PFSK-1 (cell line): ENCODE results near the gene TCF7.

Source experiments
- POLR2AphosphoS5 ChIP-seq: IDR thresholded peaks from 2 replicates; pipeline ENCODE4 v1.6.1; 2012; ENCODE audit warnings: low read depth, mild to moderate bottlenecking, control low read depth, low read length, moderate library complexity
- REST ChIP-seq, 2 experiments: IDR thresholded peaks; 2 replicates each; pipeline versions ENCODE4 v1.6.1 to v1.8.0; 2011 to 2012; ENCODE audit warnings: low read depth in 2 of 2, low read length in 2 of 2, control low read depth in 1 of 2, inconsistent platforms in 1 of 2, mild to moderate bottlenecking in 1 of 2, moderate library complexity in 1 of 2; ENCODE audit not compliant: insufficient read depth in 1 of 2
- SIN3A ChIP-seq: IDR thresholded peaks from 2 replicates; pipeline ENCODE4 v1.6.1; 2012; ENCODE audit warnings: mild to moderate bottlenecking, low read length, moderate library complexity, borderline replicate concordance; ENCODE audit not compliant: insufficient read depth
- TAF1 ChIP-seq: IDR thresholded peaks from 2 replicates; pipeline ENCODE4 v1.6.1; 2012; ENCODE audit warnings: low read length, control low read depth, borderline replicate concordance; ENCODE audit not compliant: insufficient read depth

- no peak for TF ChIP-seq REST (IDR thresholded peaks at IDR 0.05; ENCODE audit: insufficient read depth in 1 of 2, low read depth in 2 of 2, low read length in 2 of 2)
- TF ChIP-seq POLR2AphosphoS5, result no peak
- TF ChIP-seq TAF1, result no peak
- TF ChIP-seq SIN3A, result no peak
Observed at GRCh38 chr5:134162592-134162991, 48.1 kb downstream of the TCF7 start.
